NCI-H460 (cell line): Measurements from ENCODE around the gene CIROP. TPM values are rescaled to one million over a fixed set of nuclear protein-coding genes. Genes with fewer than 3 reads are reported as not detected.

ENCODE experiments used
- DNase-seq: peaks from one replicate; pipeline ENCODE4 v3.0.0-alpha.2; 2016; ENCODE audit warnings: low read depth; ENCODE audit errors: extremely low read depth
- total RNA-seq: library from RNA; depleted of rRNA; stranded (reverse); fragments of >200 nt; shearing (Covaris generic); gene quantifications from 2 replicates; pipeline ENCODE4 v1.2.3, GENCODE V29; 2014

Gene CIROP
- total RNA-seq, 1 experiment from 2014 or later: not detected

DNA sequence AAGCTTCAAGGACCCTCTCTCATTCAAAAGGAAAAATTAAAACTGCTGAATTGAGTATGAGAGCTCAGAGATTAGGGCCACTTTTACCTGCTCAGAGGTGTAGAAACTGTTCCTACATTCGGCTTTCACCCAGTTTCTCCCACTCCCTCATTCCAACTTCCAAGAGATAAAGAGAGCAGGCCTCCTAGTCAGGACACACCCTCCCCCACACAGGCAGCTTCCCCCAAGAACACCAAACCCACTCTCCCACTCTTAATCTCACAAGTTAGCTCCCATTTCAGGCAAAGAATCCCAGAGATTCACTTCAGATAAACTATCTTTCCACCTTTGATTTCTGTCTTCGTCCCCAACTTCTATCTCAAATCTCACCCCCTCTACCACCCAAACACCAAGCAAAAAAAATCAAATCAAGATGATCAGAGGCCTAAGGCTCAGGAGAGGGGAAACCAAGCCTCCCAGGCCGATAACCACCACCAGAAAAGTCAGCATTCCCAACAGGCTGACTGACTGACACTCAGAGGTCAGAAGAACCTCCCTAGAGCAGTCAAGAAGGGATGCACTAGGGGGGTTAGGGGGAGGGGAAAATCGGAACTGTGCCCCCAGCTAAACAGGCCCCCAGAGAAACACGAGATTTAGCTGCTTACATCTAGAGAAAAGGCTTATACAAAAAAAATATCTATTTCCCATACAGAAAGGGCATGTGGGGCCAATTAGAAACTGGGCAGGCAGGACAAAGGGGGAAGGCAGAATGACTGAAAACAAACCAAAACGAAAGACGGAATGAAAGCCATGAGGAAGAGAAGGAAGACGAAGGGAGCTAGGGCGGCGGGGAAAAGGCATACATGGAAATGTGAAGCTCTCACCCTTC is 34.3 kb downstream of the CIROP start:
- DNase-seq: no peak

DNA sequence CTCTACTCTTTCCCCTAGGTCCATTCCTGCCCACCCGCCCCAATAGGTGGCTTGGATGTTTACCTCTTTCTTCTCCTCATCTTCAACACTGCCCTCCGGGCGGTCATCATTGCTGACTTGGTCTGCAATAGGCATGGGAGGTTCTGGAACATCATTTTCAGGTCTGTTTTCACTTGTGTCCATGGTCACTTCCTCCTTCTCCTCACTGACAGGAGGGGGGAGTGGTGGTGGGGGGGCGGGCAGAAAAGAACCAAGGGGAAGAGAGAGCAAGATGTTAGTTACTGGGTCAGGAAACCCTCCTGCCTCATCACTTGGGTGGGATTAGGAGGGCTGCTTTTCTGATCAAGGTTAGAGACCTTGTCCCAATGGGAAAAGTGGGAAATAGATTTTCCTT is 35.4 kb downstream of the CIROP start:
- no peak for DNase-seq

DNA sequence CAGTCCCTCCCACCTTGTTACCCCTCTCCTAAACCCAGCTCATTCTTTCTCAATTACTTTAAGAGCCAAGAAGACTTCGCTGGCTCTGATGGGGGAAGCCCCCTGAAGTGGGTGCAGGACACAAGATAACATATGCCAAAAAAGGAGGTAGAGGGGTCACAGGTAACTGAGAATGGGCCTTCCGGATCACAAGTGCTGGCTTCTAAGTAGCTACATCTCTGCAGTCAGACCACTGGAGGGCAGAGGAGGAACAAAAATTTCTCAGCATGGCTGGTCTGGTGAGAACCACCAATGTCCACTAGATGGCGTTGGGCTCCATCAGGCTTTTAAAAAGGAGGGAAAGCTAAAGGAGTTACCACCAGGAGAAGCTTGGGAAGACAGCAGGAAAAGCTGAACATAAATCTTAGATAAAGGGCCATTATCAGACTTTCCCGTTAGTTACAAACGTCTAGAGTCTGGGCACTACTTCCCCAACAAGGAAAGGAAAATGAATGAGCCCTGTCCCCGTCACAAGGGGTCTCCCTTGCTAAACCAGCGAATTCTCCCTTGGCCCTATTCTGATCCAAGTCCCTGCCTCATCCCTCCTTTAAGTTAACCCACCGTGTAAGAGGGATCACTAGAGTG is 35.9 kb downstream of the CIROP start:
- peak; percentile 92 for DNase-seq

DNA sequence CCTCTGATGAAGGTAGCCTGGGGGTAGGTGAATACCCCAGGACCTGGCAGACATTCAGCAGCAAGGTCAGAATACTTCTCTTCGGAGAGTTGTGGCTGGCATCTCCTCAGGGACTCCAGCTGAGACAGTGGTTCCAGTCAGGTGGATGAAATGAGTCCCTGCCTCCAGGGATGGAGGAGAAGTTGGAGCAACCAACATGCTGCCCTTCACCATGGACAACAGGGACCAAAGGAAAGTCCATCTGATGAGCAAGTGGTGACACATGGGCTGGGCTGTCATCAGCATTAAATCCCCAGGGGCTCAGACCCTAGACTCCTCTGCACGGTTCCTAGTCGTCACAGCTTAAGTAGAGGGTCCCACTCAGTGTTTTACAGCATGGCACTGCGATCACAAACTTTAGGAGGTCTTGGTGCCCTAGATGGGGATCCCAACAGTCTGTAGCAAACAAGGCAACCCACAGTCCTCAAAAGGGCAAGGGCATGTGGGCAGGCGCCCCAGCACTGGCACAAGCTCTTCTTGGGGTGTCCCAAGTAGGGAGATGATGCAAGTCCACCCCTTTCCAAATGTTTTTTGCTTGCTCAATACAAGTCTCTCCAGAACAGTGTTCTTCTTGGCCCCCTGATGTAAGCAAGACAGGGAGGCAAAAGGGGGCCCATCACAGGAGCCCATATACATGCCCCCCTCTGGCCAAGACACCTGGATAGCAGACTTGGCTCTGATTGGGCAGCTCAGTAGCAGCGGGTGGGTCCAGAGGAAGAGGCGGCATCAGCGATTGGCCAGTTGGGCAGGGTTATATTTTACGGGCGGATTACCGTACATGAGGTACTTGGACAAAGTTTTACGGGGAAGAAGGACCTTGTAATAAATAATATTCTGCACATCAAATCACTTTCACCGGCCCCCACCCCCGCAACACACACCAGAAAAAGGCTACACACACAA is 36.7 kb downstream of the CIROP start:
- no peak for DNase-seq

DNA sequence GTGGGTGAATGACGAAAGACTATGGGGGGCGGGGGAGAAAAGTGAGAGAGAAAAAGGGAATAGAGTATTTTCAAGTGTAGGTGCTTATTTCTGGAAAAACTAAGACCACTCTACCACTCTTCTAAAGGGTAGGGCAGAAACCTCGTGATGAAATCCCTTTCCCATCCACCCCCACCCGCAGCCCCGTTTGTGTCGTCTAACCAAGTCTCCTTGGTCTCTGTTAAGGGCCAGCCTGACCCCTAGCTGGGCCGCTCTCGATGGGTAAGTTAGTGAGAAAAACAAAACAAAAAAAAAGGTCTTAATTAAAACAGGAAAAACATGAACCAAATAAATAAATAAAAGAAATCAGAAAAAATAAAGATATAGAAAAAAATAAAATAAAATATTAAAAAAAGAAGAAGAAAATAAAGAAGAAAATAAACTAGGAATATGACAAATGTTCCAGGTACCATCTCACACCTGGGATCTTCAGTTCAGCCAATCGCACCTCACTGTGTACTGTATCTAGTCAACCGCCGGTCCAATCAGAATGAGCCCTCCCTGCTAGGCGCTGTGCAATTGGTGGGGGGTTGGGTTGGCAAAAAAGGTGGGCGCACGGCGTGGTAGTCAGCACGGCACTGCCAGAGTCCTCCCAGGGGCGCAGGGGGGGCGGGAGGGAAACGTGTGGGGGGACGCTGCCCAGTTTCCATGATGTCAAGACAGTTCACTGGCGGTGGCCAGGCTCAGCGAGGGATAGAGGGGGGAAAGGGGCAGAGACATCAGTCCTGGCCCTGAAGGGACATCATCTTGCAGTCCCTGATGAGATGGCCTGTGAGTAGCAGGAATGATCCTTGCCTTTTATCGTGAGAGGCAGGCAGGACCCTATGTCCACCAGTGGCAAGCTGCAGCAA is 37.7 kb downstream of the CIROP start:
- no peak for DNase-seq

DNA sequence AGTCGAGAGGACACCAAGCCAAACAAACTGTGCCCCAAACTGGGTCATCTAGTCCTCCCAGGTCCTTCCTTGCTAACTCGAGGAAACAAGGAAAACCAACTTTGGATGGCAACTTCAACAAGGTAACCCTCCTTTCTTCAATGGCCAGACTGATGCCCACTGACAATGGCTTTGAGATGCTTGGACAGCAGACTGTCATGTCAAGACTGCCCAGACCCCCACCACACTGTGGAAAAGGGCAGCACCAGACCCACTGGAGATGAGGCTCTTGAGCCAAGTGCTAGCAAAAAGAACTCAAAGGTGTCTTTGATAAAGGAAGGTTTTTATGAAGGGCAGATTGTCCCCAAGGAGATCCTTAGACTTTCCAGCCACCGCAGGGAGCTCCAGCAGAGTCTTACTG is 38.4 kb downstream of the CIROP start:
- DNase-seq: no peak

DNA sequence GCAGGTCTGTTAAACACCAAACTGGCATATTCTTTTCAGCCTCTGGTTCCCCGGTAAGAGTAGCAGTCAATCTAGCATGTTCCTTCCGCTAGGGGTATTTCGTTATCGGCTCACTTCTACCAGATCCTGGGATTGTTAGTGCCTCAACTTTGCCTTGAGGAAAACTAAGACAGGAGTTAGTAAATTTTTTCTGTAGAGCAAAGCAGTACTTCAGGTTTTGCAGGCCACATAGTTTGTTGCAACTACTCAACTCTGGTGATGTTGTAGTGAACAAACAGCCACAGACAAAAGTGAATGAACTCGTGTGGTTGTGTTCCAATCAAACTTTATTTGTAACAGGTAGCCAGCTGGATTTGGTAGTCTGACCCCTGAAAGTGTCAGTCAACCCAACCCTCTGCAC is 41.2 kb downstream of the CIROP start:
- no peak for DNase-seq

DNA sequence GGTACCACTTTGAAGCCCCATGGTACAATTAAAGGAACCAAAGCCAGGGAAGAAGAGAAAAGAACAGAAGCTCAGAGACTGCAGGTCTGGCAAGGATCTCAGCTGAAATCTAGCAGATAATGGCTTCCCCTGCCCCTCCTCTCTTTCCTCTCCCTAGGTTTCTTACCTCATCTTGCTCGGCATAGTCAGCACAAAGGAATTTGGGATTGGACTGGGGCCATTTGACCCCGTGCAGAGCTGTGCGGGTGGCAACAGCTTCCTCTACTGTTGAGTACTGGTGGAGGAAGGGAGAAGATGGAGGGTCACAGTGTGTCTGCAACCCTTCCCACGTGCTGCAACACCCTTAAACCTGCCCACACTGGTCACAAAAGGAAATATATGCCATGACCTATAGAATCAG is 42.8 kb downstream of the CIROP start:
- peak; percentile 67 for DNase-seq

DNA sequence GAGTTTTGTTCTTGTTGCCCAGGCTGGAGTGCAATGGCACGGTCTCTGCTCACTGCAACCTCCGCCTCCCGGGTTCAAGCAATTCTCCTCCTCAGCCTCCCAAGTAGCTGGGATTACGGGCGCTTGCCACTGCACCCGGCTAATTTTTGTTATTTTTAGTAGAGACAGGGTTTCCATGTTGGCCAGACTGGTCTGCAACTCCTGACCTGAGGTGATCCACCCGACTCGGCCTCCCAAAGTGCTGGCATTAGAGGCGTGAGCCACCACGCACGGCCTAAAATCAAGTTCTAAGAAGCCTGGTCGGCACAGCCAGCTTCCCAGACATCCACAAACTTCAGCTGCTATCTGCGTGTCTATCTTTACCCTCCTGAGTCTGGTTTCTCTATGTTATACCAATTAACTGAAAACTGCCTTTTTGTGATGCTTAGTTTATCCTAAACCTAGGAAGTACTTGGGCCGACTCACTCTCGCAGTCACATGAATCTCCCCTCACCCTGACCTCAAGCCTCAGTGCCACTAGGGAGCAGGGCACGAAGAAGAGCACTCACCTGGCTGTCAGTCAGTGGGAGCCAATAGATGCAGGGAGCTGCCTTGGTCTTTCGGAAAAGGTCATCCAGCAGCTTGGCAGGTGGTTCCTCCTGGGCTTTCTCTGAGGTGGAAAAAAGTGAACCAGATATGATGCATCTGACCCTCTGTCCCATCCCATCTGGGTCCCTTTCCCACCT is 44.1 kb downstream of the CIROP start:
- no peak for DNase-seq

DNA sequence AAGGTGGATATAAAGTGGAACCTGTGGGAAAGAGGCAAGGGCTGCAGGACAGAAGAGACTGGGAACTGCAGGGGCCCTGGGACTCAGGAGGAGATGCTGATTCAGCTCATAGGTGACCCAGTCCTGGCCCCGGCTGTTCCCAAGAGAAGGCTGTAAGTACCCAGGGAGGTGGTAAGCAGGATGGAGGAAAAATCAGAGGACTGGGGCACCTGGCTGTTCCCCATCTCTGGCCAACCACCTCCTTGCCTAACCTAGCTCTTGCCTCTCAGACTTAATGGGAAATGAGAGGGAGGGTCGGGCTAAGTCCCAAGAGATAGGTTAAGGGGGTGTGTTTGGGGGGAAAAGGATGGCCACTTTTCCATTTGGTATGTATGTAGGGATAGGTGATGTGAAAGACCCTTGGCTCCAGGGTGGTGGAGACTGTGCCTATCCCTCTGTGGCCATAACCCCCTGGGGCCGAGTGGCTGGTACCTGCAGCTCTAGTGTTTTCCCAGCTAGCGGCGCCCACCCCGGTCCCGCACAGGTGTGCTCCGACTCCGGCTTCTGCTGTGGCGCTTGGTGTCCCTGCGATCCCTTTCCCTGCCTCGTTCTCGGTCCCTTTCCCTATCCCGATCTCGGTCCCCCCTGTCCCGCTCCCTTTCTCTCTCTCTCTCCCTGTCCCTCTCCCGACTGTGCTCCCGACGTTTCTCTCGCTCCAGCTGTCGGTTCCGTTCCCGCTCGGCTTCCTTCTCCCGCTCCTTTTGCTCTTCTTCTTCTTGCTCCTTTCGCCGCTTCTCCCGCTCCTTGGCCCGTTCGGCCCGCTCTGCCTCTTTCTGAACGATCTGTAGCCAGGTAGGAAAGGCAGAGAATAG is 45.9 kb downstream of the CIROP start:
- no peak for DNase-seq

DNA sequence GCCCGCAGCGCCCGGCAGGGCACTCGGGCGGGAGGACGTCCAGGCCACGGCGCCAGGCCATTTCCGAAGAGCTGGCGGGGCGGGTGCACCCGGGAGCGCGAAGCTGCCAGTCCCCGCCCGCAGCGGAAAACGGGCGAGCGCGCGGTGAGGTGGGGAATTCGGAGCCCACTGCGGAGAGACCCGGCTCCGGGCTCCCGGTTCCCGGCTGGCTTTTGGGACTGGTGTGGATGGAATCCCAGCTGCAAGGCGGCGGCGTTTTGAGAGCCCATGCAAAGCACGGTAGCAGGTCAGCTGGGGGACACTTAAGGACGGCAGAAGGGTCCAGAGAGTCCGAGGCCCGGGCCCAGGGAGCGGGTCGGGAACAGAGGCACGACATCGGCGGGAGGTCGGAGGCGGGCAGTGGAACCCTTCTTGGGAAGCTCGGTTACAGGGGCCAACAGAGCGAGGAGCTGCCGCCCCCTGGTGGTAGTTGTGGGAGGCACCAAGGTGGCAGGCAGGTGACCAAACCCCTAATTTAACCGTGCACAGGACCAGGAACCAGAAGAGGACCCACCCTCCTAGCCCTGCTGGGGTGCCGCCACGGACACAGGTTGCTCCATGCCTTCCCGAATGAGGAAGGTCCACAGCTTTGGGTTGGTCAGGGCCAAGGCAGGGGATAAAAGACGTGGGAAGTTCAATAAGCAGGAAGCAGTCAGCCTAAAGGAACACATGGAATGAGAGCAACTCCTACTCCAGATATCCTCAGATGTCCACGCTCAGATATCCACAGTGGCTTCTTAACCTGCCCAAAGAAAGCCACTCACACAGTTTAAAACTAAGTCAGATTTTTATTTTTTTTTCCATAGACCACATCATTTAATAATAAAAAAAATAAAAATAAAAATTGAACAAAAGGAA is 46.8 kb downstream of the CIROP start:
- peak; percentile 83 for DNase-seq

DNA sequence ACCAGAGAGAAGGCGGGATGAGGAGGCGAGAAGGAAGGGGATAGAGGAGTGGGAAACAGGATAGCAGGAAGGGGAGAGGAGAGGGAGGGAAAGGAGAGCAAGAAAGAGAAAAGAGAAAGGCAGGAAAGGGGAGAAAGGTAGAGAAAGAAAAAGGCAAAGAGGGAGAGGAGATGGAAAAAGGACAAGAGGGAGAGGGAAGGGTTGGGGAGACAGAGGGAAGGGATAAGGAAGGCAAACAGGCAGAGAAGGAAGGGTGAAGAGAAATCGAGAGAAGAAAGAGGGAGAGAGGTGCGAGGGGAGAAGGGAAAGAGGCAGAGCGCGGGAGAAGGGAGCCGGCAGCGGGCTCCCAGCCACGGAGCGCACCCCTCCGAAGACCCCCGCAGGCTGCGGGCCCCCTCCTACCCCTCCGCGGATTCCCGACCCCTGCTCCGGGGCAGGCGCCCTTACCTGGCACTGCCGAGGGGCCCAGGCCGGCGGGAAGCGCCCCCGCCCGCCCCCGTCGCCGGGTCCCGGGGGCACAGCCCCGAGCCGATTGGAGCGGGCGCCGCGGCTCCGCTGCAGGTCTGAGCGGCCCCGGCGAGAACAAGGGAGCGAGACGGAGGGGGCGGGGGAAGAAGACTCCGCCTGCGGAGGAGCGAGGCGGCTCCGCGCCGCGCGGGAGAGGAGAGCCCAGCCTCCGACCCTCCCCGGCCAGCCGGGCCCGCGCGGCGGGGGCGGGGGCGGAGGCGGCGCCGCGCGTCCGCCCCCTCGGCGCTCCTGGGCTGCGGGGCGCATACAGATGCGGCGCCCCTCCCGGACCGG is 47.6 kb downstream of the CIROP start, which contains the start of gene CDH24:
Gene CDH24 (minus strand): TSS at position 565 of the 801 bp plus-strand sequence. CDS start 1,787 bp downstream, outside the sequence.
- DNase-seq: peak; percentile 66

DNA sequence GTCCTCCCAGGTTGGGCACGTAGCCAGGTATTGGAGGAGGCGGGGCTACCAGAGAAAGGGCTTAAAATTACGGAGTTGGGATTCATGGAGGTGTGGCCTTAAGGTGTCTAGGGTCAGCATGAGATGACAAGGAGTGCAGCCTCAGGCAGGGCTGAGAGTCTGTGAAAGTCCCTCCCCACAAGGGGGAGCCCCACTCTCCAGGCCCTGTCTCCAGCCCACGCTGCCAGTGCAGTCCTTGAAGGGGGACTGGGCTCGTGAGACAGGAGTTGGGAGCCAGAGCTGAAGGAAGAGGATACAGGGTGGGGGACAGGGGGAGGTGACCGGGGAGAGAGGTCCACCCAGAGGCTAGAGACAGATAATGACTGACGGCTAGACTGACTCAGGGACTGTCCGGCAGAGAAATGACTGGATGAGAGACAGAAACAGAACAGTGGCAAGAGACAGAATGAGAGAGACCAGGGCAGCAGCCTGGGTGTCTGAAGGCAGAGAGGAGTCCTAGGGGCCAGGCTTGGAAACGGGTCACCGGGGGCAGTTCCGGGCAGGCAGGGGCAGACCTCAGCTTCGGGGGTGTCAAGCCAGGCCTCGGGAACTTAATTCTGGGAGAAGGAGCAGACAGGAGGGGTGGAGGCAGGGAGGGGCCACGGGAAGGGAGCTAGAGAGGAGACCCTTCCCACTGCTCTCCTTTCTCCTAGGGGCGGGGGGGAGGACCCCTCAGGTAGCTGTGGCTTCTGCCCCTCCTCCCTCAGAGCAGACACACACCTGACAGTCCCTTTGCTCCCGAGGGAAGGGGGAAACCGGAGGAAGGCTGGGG is 48.4 kb downstream of the CIROP start:
- DNase-seq: peak; percentile 72

DNA sequence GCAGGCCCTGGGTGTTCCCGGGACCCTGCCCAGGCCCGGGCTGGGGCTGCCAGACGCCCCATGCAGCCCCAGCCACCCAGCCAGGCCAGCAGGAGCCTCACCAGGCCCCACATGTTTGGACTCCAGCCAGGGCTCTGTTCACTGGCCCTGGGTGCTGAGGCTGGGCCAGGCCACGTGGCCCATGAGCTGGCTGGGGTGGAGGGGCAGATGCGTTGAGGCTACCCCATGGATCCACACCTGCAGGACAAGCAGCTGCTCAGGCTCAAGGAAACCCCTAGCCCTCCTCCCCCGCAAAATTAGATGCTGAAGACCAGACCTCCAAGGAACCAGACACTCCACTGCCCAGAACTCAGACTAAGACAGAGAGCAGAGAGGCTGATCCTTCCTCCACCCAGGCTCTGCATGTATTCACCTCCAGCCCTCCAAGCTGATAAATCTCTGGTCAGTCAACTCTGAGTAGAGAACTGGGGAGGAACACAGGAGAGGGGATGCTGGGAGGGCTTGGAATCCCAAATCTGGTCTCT is 49.1 kb downstream of the CIROP start:
- DNase-seq: no peak

DNA sequence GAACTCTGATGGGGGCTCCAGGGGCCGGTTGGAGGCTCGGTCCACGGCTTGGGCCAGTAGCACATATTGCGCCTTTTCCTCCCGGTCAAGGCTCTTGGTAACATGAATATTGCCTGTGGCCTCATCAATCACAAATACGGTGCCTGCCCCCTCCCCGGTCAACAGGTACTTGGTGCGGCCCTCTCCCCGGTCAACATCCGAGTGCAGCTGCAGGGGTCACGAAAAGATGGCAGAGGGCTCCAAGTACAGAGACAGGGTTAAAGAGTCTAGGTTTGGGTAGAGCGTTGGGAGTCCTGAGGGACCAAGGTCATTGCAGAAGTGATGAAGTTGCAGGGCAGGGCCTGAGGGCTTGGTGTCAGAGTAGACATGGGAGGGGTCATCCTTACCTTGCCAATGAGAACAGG is 49.6 kb downstream of the CIROP start:
- DNase-seq: no peak
